Stimulated activated CD8-positive, alpha-beta memory T cell treated with anti-CD3 and anti-CD28 coated beads, Interleukin-15, amount 100 ng/mL, for 4 hours (primary cell): ENCODE data around the gene TLR2.
"Not testable (repeated sequence)": the region's sequence is repeated elsewhere in the genome, so short reads cannot be mapped to it uniquely, and the experiment has no call there.

ENCODE experiments used
- DNase-seq, 2 donors: peaks; one replicate each; pipeline ENCODE4 v3.0.0-alpha.2; 2020; ENCODE audit warnings: low read depth in 2 of 2

The TLR2 gene

DNA sequence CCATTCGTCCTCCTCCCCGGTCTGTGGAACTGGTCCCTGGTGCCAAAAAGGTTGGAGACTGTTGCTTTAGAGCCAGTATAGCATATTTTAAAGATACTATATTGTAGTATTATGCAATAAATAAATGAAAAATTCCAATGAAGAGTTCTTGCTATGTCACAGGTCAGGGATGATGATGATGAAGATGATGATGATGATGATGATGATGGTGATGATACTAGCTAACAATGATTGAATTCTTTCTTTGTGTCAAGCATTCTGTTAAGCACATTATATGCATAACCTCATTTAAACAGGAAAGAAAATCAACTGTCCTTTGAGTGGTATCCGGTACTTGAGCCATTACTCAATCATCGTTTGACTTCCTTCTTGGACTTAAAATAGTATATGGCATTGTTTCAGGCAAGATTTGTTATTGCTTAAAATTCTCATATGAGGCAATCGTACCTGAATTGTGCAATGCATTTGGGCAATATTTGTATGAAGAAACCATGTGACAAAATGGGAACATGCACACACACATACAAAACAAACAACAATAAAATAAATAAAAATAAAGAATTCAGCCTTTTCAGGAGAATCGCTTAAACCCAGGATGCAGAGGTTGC is 22.8 kb upstream of the TLR2 start:
- DNase-seq, result no peak

DNA sequence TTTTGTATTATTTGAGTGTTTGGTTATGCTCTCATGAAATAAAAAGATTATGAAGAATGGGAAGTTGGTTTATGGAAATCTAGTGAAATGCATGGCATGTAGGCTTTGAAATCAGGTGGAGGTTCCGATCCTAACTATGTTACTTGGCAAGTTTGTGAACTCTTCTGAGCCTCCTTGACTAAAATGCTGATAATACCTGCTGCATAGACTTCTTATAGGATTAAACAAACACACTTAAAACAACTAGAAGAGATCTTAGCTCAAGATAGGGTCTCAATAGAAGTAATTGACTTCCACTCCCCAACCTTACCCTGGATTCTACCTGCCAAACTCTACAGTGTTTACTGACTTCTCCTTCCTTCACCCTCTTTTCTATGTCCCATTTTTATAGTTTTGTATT is 22.2 kb upstream of the TLR2 start:
- no peak for DNase-seq

DNA sequence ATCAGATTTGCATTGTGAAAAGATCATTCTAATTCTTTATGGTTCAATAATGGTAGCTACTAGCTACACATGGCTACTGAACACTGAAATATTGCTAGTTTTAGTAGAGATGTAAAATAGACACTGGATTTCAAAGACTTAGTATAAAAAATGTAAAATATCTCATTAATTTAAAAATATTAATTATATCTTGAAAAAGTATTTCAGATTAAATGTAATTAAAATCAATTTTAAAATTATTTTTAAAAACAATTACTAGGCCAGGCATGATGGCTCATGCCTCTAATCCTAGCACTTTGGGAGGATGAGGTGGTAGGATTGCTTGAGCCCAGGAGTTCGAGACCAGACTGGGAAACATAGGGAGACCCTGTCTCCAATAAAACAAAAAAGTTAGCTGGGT is 20.4 kb upstream of the TLR2 start:
- DNase-seq, result no peak

DNA sequence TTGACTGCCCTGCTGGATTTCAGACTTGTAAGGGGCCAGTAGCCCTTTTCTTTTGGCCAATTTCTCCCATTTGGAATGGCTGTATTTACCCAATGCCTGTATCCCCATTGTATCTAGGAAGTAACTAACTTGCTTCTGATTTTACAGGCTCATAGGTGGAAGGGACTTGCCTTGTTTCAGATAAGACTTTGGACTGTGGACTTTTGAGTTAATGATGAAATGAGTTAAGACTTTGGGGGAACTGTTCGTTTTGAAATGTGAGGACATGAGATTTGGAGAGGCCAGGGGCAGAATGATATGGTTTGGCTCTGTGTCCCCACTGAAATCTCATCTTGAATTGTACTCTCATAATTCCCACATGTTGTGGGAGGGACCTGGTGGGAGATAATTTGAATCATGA is 17.6 kb upstream of the TLR2 start:
- DNase-seq, result not testable (repeated sequence)

DNA sequence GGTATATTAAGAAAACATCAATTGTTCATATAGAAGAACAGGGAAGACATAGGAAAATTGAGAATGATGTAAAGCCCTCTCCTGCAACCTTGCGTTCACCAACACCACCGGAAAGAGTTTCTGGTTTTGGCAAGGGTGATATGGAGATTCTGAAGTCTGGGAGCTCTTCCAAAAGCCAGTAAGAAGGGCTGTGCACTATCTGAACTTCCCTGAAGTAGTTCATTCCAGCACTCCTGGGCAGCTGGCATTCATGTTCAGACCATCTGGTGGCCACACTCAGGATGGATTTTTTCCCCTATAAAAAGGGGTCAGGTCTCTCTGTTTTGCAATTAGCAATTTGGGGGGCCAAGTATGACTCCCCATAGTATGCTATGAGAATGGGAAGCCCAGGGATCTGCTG is 15.4 kb upstream of the TLR2 start:
- DNase-seq, result no peak

DNA sequence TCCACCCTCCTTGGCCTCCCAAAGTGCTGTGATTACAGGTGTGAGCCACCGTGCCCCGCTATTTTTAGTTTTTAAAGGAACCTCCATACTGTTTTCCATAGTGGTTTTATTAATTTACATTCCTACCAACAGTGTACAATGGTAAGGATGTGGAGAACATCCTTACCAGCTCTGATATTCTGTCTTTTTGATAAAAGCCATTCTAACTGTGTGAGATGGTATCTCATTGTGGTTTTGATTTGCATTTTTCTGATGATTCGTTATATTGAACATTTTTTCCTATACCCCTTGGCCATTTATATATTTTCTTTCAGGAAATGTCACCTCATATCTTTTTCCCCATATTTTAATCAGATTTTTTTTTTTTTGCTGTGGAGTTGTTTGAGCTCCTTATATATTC is 14.2 kb upstream of the TLR2 start:
- DNase-seq, result no peak

DNA sequence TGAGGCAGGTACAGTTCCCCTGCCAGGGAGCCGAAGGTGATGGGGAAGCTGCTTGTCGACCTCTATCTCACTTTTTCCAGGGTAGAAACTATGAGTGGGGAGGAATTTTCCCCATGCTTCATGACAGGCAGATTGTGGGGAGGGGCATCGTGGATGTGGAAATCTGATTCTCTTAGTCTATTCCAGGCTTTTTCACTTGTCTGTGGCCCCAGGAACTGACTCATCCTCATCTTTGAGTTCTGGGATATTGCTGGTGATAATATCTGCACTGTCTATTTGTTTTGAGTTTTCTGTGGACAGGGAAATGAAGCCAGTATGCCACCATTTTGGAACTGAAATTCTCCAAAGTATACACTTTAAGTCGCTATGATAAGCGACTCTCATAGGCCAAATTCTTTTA is 7.6 kb upstream of the TLR2 start:
- DNase-seq, result no peak

DNA sequence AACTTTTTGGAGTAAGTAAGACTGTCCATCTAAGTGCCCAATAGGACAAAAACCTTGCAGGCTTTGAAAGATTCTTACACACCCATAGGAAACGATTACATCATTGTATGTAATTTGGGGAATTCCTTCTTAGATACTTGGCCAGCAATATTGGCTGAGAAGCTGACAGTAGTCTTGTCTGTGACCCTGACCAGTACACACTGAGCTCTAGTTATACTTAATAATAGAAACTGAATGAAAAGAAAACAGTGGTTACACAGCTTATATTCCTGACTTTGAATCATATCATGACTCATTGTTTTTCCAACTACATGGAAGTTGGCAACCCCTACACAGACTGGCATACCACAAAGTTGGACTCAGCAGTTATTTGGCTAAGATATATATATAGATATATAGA is 7.1 kb upstream of the TLR2 start:
- no peak for DNase-seq

DNA sequence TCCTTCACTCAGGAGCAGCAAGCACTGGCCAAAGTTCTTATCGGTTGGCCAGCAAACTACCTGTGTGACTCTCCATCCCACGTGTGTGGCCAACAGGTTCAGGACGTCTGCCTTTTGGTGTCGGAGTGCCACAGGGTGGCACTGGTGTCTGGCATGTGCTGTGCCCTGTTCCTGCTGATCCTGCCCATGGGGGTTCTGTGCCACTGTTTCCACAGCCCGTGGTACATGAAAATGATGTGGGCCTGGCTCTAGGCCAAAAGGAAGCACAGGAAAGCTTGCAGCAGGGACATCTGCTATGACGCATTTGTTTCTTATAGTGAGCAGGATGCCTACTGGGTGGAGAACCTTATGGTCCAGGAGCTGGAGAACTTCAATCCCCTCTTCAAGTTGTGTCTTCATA is 4.6 kb upstream of the TLR2 start:
- no peak for DNase-seq

DNA sequence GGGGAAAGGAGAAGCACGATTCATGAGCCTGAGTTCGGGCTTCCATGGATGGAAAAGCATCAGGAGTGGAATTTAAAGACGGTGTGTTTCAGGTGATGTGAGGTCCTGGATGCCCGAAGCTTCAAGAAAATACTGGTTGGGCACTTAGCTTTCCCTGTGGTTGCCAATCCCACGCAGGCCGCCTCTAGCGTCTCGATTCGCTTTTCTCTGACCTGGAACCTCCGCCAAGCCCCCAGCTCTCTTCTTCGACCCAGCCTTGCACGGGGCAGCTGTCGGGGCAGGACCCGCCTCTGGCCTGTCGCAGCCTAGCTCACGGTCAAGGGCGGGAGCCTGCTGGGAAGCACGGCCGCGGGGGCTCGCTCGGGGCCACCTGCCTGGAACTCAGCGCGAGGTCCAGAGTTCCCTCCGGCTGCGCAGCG is 308 bp upstream of the TLR2 start:
- DNase-seq, result no peak

DNA sequence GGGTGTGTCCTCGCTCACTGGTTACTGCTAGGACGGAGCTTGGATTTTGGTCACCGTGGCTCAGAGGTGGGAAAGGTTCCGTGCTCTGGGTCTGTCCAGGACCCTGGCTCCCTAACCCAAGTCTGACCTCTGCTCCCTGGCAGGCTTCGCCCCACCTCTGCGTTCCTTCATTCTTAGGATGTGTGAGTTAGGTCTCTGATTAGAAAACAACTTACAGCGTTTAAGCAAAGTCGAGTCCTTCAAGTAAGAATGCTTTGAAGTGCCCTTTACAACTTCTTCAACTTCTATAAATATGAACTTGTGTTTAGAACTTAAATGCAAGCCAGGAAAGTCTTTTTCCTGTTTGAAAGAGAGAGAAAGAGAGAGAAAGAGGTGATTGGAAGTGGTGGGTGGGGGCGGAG is 891 bp downstream of the TLR2 start:
- no peak for DNase-seq

DNA sequence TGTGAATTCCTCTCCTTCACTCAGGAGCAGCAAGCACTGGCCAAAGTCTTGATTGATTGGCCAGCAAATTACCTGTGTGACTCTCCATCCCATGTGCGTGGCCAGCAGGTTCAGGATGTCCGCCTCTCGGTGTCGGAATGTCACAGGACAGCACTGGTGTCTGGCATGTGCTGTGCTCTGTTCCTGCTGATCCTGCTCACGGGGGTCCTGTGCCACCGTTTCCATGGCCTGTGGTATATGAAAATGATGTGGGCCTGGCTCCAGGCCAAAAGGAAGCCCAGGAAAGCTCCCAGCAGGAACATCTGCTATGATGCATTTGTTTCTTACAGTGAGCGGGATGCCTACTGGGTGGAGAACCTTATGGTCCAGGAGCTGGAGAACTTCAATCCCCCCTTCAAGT is 20.4 kb downstream of the TLR2 start:
- no peak for DNase-seq

DNA sequence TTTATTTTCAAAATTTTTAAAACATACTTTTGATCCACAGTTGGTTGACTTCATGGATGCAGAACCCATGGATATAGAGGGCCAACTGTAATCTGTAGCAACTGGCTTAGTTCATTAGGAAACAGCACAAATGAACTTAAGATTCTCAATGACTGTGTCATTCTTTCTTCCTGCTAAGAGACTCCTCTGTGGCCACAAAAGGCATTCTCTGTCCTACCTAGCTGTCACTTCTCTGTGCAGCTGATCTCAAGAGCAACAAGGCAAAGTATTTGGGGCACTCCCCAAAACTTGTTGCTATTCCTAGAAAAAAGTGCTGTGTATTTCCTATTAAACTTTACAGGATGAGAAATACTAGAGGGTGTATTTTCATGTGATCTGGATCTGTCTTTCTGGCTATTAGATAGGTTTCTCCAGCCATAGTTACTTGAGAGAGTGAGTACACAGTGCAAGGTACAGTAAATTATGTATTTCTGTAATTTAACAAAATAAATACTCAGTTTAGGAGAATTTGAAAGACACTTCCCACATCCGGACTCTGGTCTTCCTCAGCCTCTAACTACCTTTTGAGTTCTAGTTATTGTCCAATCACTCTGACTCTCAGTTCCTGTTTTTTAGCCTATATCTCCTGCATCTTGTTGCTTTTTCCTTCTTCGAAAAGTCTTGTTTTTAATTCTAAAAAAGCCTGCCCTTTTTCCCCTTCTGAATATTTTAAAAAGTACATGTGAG is 21.8 kb downstream of the TLR2 start:
- DNase-seq, result no peak

DNA sequence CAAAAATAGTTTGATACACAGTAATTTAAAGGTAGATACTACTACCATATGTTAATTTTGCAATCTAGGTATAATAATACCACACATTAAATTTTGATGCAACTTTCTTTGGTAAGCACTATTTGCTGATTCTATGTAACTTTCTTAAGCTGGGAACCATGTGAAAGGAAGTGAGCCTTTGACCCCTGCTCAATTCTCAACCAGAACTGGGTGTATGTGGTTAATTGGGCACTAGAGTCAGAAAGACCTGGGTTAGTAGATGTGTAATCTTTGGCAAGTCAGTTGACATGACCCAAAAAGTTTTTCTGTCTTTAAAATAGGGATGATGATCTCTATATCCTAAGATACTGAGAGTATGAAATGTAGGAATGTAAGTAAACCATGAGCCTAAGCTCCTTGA is 22.4 kb downstream of the TLR2 start:
- DNase-seq, result no peak

DNA sequence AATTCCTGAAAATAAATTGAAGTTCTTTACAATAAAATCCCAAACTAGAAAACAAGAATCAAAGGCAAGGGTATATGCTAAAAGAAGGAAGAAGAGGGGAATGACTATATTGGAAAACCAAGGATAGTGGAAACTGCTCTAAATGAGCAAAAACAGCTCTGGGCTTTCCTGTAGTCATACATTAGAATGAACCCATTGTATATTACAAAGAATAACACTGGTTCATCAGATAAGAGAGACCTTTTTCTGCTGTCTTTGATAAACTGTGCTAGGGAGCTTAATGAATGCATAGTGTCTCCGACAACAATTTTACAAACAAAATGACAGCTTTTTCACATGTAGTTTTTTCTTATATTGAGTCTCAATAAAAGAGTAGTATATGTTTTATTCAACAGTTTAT is 26.6 kb downstream of the TLR2 start:
- DNase-seq, result no peak

DNA sequence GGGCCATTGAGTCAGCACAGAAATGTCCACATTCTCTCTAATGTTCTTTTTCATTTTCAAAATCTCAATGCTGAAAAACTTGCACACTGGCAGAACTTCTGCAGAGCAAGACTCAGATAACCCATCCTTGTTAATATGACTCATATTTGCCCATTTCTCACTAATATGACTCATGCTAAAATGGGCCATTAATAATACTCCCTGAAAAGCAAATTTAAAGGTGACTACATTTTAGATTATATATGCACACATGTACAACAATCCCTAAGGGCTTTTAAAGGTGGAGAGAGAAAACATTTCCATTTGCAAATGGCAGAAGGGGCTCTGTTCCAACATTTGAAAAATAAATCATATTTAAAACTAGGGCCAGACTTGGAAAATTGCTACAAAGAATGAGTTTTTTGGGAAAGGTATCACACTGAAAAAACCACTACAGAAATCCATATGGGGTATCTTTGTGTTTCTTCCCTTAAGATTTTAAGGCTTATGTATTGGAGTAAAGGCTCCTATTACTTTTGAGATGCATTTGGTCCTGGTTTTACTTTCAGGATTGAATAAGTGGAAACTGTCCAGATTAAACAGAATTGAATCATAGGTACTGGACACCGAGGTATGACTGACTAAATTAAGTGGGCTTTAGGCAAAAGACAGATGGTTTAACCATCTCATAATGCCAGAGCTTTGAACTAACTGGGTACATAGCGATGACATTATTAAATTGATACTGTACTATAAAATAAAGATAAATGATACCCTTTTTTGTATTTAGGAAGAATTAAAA is 30.0 kb downstream of the TLR2 start:
- no peak for DNase-seq

DNA sequence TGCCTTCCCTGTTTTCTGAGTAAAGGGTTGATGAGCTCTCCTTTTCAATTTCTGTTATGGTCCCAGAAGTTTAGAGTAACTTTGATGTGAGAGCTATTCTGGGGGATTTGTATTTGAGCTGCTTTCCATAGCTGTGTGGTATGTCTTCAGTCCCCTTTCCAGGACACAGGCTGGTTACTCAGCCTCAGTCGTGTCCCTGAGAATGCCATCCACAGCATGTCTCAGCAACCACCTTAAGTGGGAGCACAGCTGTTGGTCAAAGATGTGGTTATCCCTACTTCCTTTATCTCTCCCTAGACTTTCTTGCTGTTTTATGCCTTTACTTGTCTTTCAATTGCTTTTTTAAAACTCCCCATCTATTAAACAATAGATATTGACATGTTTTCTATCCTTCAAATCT is 38.0 kb downstream of the TLR2 start:
- DNase-seq, result no peak

DNA sequence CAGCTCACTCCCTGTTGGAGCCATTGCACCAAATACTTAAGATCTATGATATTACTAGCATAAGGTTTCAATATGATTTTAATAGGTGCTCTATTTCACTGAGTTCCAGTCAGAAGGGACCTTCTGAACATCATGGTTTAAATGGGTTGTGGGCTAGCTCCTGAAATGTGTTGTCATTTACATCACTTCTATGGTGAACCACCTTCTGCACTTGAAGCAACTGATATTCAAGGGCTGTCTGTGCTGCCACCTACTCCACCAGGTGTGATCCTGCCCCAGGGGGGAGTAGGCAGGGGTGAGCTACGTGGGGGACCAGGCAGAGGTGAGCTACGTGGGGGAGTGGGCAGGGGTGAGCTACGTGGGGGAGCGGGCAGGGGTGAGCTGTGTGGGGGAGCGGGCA is 40.5 kb downstream of the TLR2 start:
- no peak for DNase-seq

DNA sequence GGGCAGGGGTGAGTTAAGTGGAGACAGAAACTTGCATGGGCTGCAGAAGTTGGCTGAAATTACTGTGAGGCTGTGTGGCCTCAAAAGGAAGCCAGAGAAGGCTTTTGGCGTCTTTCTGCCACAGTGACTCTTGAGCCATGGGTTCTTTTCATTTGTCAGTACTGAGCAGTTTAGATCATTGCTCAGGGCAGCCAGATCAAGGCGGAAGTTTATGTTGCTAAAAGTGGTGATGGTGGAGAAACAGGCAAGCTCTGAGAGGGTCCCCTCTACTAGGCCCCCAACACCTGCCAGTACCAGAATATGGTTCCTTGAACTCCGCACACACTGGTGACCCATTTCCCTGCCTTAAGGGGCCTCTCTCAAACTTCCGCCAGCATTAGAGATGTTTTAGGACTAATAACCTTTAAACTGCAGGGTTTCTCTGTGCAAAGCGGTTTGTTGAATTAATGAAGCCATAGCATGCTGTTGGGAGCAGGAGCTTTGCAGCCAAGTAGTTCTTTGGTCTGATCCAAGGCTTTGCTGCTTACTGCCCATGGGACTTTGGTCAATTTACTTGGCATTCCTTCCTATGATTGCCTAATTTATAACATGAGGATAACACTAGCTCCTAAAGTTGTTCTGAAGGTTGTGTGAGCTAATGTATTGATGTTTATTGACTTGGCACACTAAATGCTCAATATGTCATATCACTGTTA is 41.2 kb downstream of the TLR2 start:
- no peak for DNase-seq

DNA sequence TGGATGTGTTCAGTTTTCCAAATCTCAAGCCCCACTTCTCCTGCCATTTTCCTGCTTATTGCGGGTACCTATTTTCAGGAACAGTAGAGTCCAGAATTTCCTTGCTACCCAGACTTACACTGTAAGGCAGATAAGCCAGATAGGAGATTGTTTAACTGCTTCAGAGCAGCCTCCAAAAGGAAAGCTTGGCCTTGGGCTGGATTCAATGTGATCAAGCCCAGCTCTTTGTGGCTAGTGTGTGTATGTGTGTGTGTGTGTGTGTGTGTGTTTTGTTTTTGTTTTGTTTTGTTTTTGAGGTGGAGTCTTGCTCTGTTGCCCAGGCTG is 41.7 kb downstream of the TLR2 start:
- DNase-seq, result no peak

DNA sequence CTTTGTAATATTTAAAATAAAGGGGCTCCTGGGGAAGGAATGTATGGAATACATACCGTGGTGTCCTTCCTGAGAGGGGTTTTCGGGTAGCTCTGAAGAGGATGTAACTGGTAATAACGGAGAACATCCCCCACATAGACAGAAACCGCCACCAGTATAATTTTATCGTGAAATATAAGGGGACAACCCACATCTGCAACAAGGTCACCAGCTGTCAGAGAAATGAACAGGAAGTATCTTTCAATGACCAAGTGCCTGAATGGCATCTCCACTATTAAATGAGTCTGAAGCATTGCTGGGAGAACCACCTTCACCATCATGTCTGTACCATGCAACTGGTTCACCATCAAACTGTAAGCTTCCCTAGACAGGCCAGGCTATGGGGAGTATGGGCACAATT is 44.1 kb downstream of the TLR2 start:
- DNase-seq, result no peak

DNA sequence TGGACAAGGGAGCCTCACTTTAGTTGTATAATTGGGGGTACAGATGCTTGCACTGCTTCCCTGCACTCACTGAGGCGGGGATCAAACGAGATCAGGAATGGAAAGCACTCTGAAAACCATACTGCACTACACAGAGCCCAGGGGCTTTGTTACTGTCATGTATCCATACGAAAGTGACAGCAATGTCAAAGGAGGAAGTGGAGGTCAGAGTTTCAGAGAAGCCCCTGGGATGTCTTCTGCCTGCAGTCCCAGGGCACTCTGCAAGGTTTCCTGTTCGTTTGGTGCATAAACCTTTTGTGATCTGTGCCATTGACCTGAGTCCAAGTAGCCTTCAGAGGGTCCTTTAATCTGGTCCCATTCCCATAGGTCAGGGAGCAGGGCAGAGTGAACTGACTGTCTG is 44.6 kb downstream of the TLR2 start:
- no peak for DNase-seq

DNA sequence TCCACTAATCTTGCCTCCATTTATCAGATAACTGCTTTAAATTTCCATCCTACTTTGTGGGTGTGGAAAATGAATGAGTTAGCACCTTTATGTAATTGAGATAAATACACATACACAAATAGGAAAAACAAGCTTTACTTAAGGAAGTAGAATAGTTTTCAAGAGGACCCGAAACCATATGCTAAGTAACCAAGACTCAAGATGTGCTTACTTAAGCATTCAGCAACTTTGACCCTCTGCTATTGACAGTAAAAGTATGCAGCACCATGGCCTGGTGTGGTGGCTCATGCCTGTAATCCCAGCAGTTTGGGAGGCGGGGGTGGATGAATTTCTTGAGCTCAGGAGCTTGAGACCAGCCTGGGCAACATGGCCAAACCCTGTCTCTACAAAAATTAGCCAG is 45.8 kb downstream of the TLR2 start:
- no peak for DNase-seq
